ENCODE data around the gene AOPEP.

Gene AOPEP

DNA sequence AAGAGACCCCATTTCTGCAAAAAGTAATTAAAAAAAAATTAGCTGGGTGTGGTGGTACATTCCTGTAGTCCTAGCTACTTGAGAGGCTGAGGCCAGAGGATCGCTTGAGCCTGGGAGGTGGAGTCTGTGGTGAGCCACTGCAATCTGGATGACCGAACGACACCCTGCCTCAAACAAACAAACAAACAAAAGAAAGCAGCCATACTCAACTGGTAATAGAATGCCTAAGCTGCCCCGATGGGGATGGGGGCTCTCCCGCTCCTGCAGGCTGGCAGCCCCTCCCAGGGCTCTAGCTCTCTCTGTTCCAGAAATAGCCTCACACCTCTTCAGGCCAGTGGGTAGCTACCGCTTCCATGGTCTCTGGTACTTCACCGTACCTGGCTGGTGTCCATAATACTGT, 349.2 kb downstream of the AOPEP start:
- Histone ChIP-seq H3K9me3 (no peaks in the 10 kb centered on the region), H3K27me3 (no peaks in the 10 kb centered on the region), H3K4me3 (no peak overlapping the region), H3K36me3 (peaks cover 8 to 31% (median 15%) of the 10 kb centered on the region in 3 donors), H3K27ac (peak overlapping the region; percentile 79 to 93), H3K4me1 (peaks cover 0 to 100% (median 84%) of the 10 kb centered on the region in 4 donors)
- TF ChIP-seq, protein P1, sequence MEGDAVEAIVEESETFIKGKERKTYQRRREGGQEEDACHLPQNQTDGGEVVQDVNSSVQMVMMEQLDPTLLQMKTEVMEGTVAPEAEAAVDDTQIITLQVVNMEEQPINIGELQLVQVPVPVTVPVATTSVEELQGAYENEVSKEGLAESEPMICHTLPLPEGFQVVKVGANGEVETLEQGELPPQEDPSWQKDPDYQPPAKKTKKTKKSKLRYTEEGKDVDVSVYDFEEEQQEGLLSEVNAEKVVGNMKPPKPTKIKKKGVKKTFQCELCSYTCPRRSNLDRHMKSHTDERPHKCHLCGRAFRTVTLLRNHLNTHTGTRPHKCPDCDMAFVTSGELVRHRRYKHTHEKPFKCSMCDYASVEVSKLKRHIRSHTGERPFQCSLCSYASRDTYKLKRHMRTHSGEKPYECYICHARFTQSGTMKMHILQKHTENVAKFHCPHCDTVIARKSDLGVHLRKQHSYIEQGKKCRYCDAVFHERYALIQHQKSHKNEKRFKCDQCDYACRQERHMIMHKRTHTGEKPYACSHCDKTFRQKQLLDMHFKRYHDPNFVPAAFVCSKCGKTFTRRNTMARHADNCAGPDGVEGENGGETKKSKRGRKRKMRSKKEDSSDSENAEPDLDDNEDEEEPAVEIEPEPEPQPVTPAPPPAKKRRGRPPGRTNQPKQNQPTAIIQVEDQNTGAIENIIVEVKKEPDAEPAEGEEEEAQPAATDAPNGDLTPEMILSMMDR (IDR thresholded peaks at IDR 0.05) = no peak
- intact Hi-C loops (cut with DNase I; ENCODE audit: low total_unique reads) = no loop called here
- no peak for DNase-seq

DNA sequence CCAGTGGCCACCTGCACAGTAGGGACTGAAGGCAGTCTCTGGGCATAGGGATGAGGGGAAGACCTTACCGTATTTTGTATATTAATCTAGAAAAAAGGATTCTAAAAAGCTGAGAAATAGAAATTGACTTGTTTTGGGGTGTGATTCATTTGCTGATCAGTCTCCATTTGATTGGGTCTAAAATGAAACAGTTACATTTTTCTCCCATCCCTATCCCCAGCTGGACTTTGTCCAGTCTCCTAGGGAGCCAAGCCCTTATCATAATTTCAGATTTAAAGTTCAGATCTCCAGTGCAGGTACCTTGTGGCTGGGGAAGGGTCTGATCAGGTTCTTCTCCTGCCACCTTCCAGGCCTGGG, 350.2 kb downstream of the AOPEP start:
- no peaks in the 10 kb centered on the region for H3K27me3 ChIP-seq
- intact Hi-C loops (cut with DNase I; ENCODE audit: low total_unique reads) = no loop called here
- H3K27ac ChIP-seq = peak overlapping the region; percentile 79 to 93
- H3K9me3 ChIP-seq = no peaks in the 10 kb centered on the region
- H3K36me3 ChIP-seq = peaks cover 18 to 37% (median 23%) of the 10 kb centered on the region in 3 donors
- DNase-seq = no peak
- TF ChIP-seq, protein P1 (IDR thresholded peaks at IDR 0.05) = no peak
- peaks cover 0 to 100% (median 85%) of the 10 kb centered on the region in 4 donors for H3K4me1 ChIP-seq
- peak overlapping the region; percentile 7 to 11 for H3K4me3 ChIP-seq

DNA sequence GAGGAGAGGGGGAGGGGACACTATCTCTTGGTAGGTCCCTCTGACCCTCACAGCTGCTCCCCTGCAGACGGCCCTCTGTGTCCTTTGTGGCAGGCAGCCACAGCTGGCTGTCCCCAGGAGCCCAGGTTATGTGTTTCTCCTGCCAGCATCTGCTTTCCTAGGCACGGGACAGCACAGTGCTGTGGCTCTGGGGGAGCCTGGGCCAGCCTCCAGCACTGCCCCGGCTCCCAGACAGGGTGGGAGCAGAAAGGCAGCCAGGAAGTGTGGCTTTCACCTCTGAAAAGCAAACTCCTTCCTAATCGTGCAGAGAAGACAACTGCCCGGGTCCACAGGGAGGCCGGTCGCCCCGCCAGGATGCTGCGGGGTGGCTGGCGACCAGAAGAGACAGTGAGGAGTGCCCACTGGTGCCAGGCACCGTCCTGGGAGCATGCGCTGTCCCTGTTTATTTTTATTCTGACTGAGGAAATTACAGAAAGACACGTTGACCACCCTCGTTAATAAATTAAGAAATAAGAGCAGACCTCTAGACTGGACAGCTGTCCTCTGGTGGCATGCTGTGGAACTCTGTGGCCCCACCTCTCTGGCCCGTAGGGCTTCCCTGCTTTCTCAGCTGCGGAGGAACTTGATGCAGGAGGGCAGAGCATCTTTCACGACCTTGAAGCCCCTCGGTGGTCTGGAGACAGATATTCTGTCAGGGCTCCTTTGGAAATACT, 350.7 kb downstream of the AOPEP start:
- intact Hi-C loops (cut with DNase I; ENCODE audit: low total_unique reads) = no loop called here
- DNase-seq = peak; percentile 20 to 74

DNA sequence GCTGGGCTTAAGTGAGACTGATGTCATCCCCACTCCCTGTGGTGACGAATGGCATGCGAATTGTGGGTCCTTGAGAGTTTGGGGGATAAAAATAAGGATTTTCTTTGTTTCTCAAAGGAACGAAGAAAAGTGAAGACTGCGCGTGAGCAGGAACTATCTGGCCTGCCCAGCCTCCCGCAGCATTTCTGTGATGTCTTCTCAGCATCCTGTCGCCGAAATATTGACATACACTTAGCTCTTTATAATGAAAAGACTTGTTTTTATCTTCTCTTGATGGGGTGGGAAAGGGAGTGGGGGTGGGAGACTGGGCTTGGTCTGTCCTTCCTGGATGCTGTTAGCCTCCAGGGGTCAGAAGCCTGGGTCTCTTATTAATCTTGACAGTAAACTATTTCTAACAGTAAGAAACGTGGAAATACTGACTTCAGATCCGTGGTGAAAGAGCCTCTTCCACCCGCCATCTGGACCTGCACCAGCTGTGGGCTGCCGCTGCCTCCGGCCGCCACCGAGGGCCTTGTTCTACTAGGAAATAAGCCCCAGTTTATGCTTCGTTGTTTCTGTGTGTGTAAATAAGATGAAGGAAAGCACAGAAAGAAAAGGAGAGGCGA, 351.4 kb downstream of the AOPEP start:
- intact Hi-C loops (cut with DNase I; ENCODE audit: low total_unique reads) = no loop called here
- Histone ChIP-seq H3K27ac (peak overlapping the region; percentile 79 to 93), H3K27me3 (no peaks in the 10 kb centered on the region), H3K9me3 (no peaks in the 10 kb centered on the region), H3K4me3 (peak overlapping the region; percentile 7 to 11), H3K4me1 (peaks cover 0 to 100% (median 85%) of the 10 kb centered on the region in 4 donors), H3K36me3 (peaks cover 20 to 42% (median 35%) of the 10 kb centered on the region in 3 donors)
- TF ChIP-seq, protein P1 (IDR thresholded peaks at IDR 0.05) = no peak
- peak; percentile 15 to 65 for DNase-seq

More for the DNA sequence above, 350.7 kb downstream of the AOPEP start:
- Histone ChIP-seq H3K27me3 (no peaks in the 10 kb centered on the region), H3K4me3 (peak overlapping the region; percentile 7 to 11), H3K27ac (peak overlapping the region; percentile 79 to 93), H3K36me3 (peaks cover 19 to 36% (median 28%) of the 10 kb centered on the region in 3 donors), H3K9me3 (no peaks in the 10 kb centered on the region), H3K4me1 (peaks cover 0 to 100% (median 85%) of the 10 kb centered on the region in 4 donors)
- TF ChIP-seq, protein P1 (IDR thresholded peaks at IDR 0.05) = peak; percentile 12 to 21

DNA sequence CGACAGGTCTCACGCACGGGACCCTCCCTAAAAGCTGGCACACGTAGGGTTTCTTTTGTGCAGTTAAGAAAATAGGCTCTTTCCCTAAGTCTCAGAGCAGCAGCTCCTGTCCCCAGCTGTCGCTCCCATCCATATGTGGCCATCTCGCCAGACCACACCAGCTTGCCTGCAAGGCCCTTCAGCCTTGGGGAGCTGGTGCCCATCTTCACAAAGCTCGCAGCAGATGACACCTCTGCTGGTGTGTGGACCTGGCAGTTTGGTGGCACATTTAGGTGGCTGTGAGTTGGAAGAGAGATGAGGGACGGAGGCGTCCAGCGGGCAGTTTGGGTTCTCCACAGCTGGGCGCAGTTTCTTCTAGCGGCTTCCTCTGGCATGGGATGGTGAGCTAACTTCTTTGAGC, 352.0 kb downstream of the AOPEP start:
- H3K4me1 ChIP-seq = peaks cover 0 to 100% (median 84%) of the 10 kb centered on the region in 4 donors
- TF ChIP-seq, protein P1 (IDR thresholded peaks at IDR 0.05) = no peak
- peaks cover 27 to 48% (median 41%) of the 10 kb centered on the region in 3 donors for H3K36me3 ChIP-seq
- peak overlapping the region; percentile 9 to 11 for H3K4me3 ChIP-seq
- H3K27ac ChIP-seq = peak overlapping the region; percentile 79 to 93
- DNase-seq = peak in 1 of 2 donors; percentile 65
- no peaks in the 10 kb centered on the region for H3K27me3 ChIP-seq
- intact Hi-C loops (cut with DNase I; ENCODE audit: low total_unique reads) = no loop called here
- no peaks in the 10 kb centered on the region for H3K9me3 ChIP-seq

Data from tibial artery (tissue), 4 donors.